CD4-positive, alpha-beta memory T cell (primary cell): ENCODE results near the gene UQCRQ. TPM values are rescaled to one million over a fixed set of nuclear protein-coding genes. Genes with fewer than 3 reads are reported as not detected.

Experiments
- CTCF ChIA-PET: fragments of 350-600 bp; sonication (Branson Sonifier 250); formaldehyde crosslinking; loops from one replicate; lab custom pipeline; 2021; ENCODE audit warnings: inconsistent platforms; ENCODE audit not compliant: partially characterized antibody; lab: Charles Lee
- POLR2A ChIA-PET: fragments of 350-600 bp; sonication (Branson Sonifier 250); formaldehyde crosslinking; loops from one replicate; lab custom pipeline; 2021; ENCODE audit not compliant: partially characterized antibody; lab: Charles Lee
- DNase-seq, 5 donors: peaks; one replicate each; pipeline versions ENCODE4 v3.0.0 to v3.0.0-alpha.2; 2020 to 2022; ENCODE audit warnings: mixed read lengths in 1 of 5
- H3K27ac ChIP-seq: one replicate; pipeline ENCODE4 v1.7.0; 2013; ENCODE audit warnings: low read depth, low read length
- H3K27me3 ChIP-seq: 2 replicates; pipeline ENCODE4 v1.7.0; 2013; ENCODE audit warnings: mild to moderate bottlenecking, low read length, moderate library complexity; ENCODE audit not compliant: insufficient read depth
- H3K36me3 ChIP-seq: 2 replicates; pipeline ENCODE4 v1.7.0; 2013; ENCODE audit warnings: mild to moderate bottlenecking, low read length, moderate library complexity; ENCODE audit not compliant: insufficient read depth
- H3K4me1 ChIP-seq: 2 replicates; pipeline ENCODE4 v1.7.0; 2013; ENCODE audit warnings: mild to moderate bottlenecking, low read length, moderate library complexity; ENCODE audit not compliant: insufficient read depth
- H3K4me3 ChIP-seq, 2 donors: one replicate each; pipeline ENCODE4 v1.7.0; 2013; ENCODE audit warnings: low read length in 2 of 2, mild to moderate bottlenecking in 1 of 2
- H3K9me3 ChIP-seq, 2 donors: one replicate each; pipeline ENCODE4 v1.7.0; 2013; ENCODE audit warnings: low read length in 2 of 2, control low read depth in 1 of 2; ENCODE audit not compliant: control insufficient read depth in 1 of 2
- H3K27ac Mint-ChIP-seq, 7 donors: one replicate each; pipeline ENCODE4 v1.8.0; 2020 to 2021; ENCODE audit warnings: mixed read lengths in 7 of 7, mild to moderate bottlenecking in 6 of 7, inconsistent platforms in 3 of 7, moderate library complexity in 3 of 7
- H3K27me3 Mint-ChIP-seq, 2 donors: one replicate each; pipeline ENCODE4 v1.8.0; 2020 to 2021; ENCODE audit warnings: mixed read lengths in 2 of 2
- H3K36me3 Mint-ChIP-seq, 2 donors: one replicate each; pipeline ENCODE4 v1.8.0; 2020 to 2021; ENCODE audit warnings: mixed read lengths in 2 of 2, inconsistent platforms in 1 of 2, mild to moderate bottlenecking in 1 of 2
- H3K4me1 Mint-ChIP-seq, 4 donors: one replicate each; pipeline ENCODE4 v1.8.0; 2020 to 2021; ENCODE audit warnings: mixed read lengths in 4 of 4, mild to moderate bottlenecking in 1 of 4
- H3K4me3 Mint-ChIP-seq, 8 donors: one replicate each; pipeline ENCODE4 v1.8.0; 2020 to 2021; ENCODE audit warnings: mixed read lengths in 8 of 8, mild to moderate bottlenecking in 7 of 8, moderate library complexity in 6 of 8, inconsistent platforms in 3 of 8
- H3K9me3 Mint-ChIP-seq, 8 donors: one replicate each; pipeline ENCODE4 v1.8.0; 2020 to 2021; ENCODE audit warnings: mixed read lengths in 8 of 8, mild to moderate bottlenecking in 5 of 8, inconsistent platforms in 3 of 8, moderate library complexity in 1 of 8
- intact Hi-C: fragments of 100-400 bp; cut with micrococcal nuclease; formaldehyde crosslinking; loops from one replicate; pipeline ENCODE4 v1.15.1; 2023
- polyA plus RNA-seq, 2 donors: library from polyadenylated mRNA; unstranded; fragments of 300-500 nt; fragmentation: Illumina TruSeq; gene quantifications; one replicate each; pipeline ENCODE4 v1.2.3, GENCODE V29; 2021
- total RNA-seq, 2 experiments: library from RNA; stranded (reverse); gene quantifications; one replicate each; pipeline ENCODE4 v1.2.3, GENCODE V29; 2021

Gene UQCRQ
- total and polyA plus RNA-seq, 4 experiments from 2014 or later: 124 to 536 (median 299) TPM

DNA sequence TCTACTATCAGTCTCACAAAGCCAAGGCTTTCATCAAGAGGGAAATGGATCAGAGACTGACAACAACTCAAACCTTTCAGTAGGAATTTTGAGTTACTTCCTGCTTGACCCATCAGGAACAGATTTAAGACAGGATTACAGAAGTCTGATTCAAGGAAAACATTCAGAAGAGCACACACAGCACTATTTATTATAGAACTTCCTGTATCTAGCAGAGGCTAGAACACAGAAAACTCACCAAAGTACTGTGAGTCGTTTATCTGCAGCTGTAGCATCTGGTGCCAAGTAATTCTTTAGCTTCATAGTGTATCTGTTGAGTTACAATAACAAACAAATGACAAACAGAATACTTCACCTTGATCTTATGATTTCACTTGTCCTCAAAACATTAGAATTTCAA is 20.8 kb downstream of the UQCRQ start:
- Mint-ChIP-seq H3K36me3 (peaks cover 43 to 72% of the 10 kb centered on the region in 2 donors), H3K9me3 (no peaks in the 10 kb centered on the region), H3K4me3 (no peak overlapping the region), H3K4me1 (peaks cover 0 to 3% (median 0%) of the 10 kb centered on the region in 4 donors), H3K27ac (no peak overlapping the region), H3K27me3 (no peaks in the 10 kb centered on the region)
- ChIA-PET POLR2A (interaction anchor here (0.7 kb wide), 1 partner anchor 18 kb away, joined by 3 read pairs; no protein-coding TSS in a partner anchor), CTCF (interaction anchor here (1.1 kb wide), 1 partner anchor 67 kb away, joined by 3 read pairs; no protein-coding TSS in a partner anchor)
- H3K4me3 ChIP-seq: no peak overlapping the region
- H3K36me3 ChIP-seq: peaks cover 39% of the 10 kb centered on the region
- intact Hi-C loops: loop anchor here (10.0 kb wide), 1 partner anchor 362 kb away; no protein-coding TSS in a partner anchor
- H3K27ac ChIP-seq: no peak overlapping the region
- H3K27me3 ChIP-seq: no peaks in the 10 kb centered on the region
- DNase-seq: no peak
- no peaks in the 10 kb centered on the region for H3K4me1 ChIP-seq
- H3K9me3 ChIP-seq: no peaks in the 10 kb centered on the region

DNA sequence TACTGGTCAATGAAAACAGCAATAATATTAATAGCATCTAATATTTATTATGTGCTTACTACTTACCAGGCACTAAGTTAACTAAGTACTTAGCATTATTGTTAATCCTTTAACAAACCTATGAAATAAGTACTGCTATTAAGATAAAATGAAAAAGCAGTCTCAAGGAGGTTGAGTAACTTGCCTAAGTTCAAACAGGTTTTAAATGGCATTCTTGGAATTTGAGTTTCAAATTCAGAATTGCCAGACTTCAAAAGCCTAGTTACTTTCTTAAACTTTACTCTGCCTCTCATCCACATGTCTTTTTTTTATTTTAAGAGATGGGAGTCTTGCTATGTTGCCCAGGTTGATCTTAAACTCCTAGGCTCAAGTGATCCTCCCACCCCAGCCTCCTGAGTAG is 23.1 kb downstream of the UQCRQ start:
- no peak overlapping the region for H3K4me3 Mint-ChIP-seq
- H3K4me3 ChIP-seq: no peak overlapping the region
- DNase-seq: no peak
- H3K36me3 ChIP-seq: peaks cover 58% of the 10 kb centered on the region
- intact Hi-C loops: loop anchor here (10.0 kb wide), 1 partner anchor 365 kb away; no protein-coding TSS in a partner anchor
- ChIA-PET POLR2A (interaction anchor here (1.0 kb wide), 1 partner anchor 10 kb away, joined by 3 read pairs; no protein-coding TSS in a partner anchor), CTCF (no interaction called here)
- H3K4me1 ChIP-seq: no peaks in the 10 kb centered on the region
- peaks cover 49 to 70% of the 10 kb centered on the region in 2 donors for H3K36me3 Mint-ChIP-seq
- no peaks in the 10 kb centered on the region for H3K4me1 Mint-ChIP-seq
- no peak overlapping the region for H3K27ac Mint-ChIP-seq
- no peaks in the 10 kb centered on the region for H3K9me3 Mint-ChIP-seq
- no peaks in the 10 kb centered on the region for H3K9me3 ChIP-seq
- H3K27me3 Mint-ChIP-seq: no peaks in the 10 kb centered on the region
- H3K27me3 ChIP-seq: no peaks in the 10 kb centered on the region
- no peak overlapping the region for H3K27ac ChIP-seq

DNA sequence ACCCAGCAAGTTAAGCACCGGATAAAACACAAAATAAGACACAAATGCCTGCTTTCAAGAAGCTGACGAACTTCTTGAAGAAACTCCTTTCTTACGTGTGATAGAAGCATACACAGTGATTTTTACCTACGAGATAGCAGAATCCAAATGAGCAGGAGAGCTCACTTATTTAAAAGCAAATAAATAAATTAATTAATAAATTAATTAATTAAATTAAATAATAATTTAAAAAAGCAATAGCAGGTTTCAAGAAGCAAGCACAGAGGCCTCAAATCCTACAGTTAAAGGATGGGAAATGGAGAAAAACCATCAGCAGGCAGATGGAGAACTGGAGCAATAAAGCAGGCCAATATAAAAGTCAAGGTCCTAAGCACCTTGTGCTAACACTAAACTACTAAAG is 24.4 kb downstream of the UQCRQ start:
- Histone ChIP-seq H3K27me3 (no peaks in the 10 kb centered on the region), H3K9me3 (no peaks in the 10 kb centered on the region), H3K27ac (no peak overlapping the region), H3K4me3 (no peak overlapping the region), H3K36me3 (peaks cover 71% of the 10 kb centered on the region), H3K4me1 (no peaks in the 10 kb centered on the region)
- no peak for DNase-seq
- intact Hi-C loops: no loop called here
- CTCF ChIA-PET: interaction anchor here (1.1 to 2.8 kb wide), 3 partner anchors 8 to 73 kb away, joined by 3 to 12 read pairs (median 5); partner anchors contain the start of gene SHROOM1
- H3K4me3 Mint-ChIP-seq: no peak overlapping the region
- H3K9me3 Mint-ChIP-seq: no peaks in the 10 kb centered on the region
- POLR2A ChIA-PET: interaction anchor here (1.4 kb wide), 1 partner anchor 25 kb away, joined by 3 read pairs; the partner anchor contains the start of genes GDF9 and UQCRQ
- no peak overlapping the region for H3K27ac Mint-ChIP-seq
- no peaks in the 10 kb centered on the region for H3K27me3 Mint-ChIP-seq
- peaks cover 49 to 73% of the 10 kb centered on the region in 2 donors for H3K36me3 Mint-ChIP-seq
- H3K4me1 Mint-ChIP-seq: peaks cover 0 to 2% (median under 1%) of the 10 kb centered on the region in 4 donors

DNA sequence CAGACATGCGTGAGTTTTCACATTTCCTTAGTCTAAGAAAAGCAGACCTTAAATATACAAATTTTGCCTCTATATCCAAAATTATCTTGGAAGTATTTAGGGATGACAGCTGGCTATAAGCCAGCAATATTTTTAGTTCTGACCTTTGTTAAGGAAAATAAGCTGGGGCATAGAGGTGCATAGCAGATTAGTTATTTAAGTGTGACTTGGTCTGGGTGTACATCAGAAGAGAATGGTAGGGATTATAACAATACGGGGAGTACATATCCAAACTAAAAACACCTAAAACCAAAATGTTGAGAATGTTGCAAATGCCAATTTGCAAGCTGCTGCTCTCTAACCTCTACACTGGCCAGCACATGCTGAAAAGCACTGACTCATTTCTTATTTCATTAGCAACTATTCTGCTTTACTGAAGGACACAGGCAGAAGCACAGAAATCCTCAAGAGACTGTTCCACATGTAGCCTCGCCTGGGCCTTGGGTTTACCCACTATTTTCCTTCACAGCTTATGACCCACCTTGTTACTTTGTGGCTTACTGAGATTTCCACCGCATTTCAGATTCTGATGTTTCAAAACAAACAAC is 29.4 kb downstream of the UQCRQ start:
- H3K36me3 ChIP-seq: peaks cover 63% of the 10 kb centered on the region
- Mint-ChIP-seq H3K4me1 (peaks cover 0 to 2% (median under 1%) of the 10 kb centered on the region in 4 donors), H3K27ac (peak overlapping the region in 4 of 7 donors; percentile 11 to 65 (median 28)), H3K27me3 (no peaks in the 10 kb centered on the region), H3K4me3 (no peak overlapping the region), H3K36me3 (peaks cover 47 to 68% of the 10 kb centered on the region in 2 donors), H3K9me3 (no peaks in the 10 kb centered on the region)
- H3K4me3 ChIP-seq: no peak overlapping the region
- DNase-seq: no peak
- CTCF ChIA-PET: no interaction called here
- no peak overlapping the region for H3K27ac ChIP-seq
- intact Hi-C loops: no loop called here
- H3K4me1 ChIP-seq: no peaks in the 10 kb centered on the region
- no peaks in the 10 kb centered on the region for H3K27me3 ChIP-seq
- POLR2A ChIA-PET: interaction anchor here (0.9 kb wide), 1 partner anchor 29 kb away, joined by 4 read pairs; the partner anchor contains the start of genes GDF9 and UQCRQ
- H3K9me3 ChIP-seq: no peaks in the 10 kb centered on the region

GRCh38 chr5:132896685-132897084 is 30.2 kb downstream of the UQCRQ start:
- peak overlapping the region in 5 of 7 donors; percentile 12 to 65 (median 57) for H3K27ac Mint-ChIP-seq
- H3K9me3 Mint-ChIP-seq: no peaks in the 10 kb centered on the region

GRCh38 chr5:132898094-132898493 is 31.7 kb downstream of the UQCRQ start:
- no peaks in the 10 kb centered on the region for H3K27me3 ChIP-seq
- H3K4me1 ChIP-seq: no peaks in the 10 kb centered on the region
- peaks cover 45% of the 10 kb centered on the region for H3K36me3 ChIP-seq
- peaks cover 0 to 3% (median 2%) of the 10 kb centered on the region in 4 donors for H3K4me1 Mint-ChIP-seq
- H3K36me3 Mint-ChIP-seq: peaks cover 49 to 67% of the 10 kb centered on the region in 2 donors
- no peaks in the 10 kb centered on the region for H3K9me3 Mint-ChIP-seq
- intact Hi-C loops: no loop called here
- CTCF ChIA-PET: interaction anchor here (1.8 kb wide), 1 partner anchor 15 kb away, joined by 4 read pairs; no protein-coding TSS in a partner anchor
- no peaks in the 10 kb centered on the region for H3K9me3 ChIP-seq
- H3K27ac Mint-ChIP-seq: no peak overlapping the region
- H3K27ac ChIP-seq: no peak overlapping the region
- H3K4me3 Mint-ChIP-seq: no peak overlapping the region
- DNase-seq: no peak
- H3K27me3 Mint-ChIP-seq: no peaks in the 10 kb centered on the region
- POLR2A ChIA-PET: no interaction called here
- H3K4me3 ChIP-seq: no peak overlapping the region

More at GRCh38 chr5:132896685-132897084, 30.2 kb downstream of the UQCRQ start:
- H3K4me1 Mint-ChIP-seq: peaks cover 0 to 2% (median under 1%) of the 10 kb centered on the region in 4 donors
- peak overlapping the region in 1 of 8 donors; percentile 59 for H3K4me3 Mint-ChIP-seq
- intact Hi-C loops: no loop called here
- no peak for DNase-seq
- POLR2A ChIA-PET: no interaction called here
- Histone ChIP-seq H3K27me3 (no peaks in the 10 kb centered on the region), H3K4me1 (no peaks in the 10 kb centered on the region), H3K36me3 (peaks cover 59% of the 10 kb centered on the region), H3K9me3 (no peaks in the 10 kb centered on the region), H3K4me3 (no peak overlapping the region), H3K27ac (no peak overlapping the region)
- CTCF ChIA-PET: interaction anchor here (1.8 kb wide), 1 partner anchor 13 kb away, joined by 4 read pairs; no protein-coding TSS in a partner anchor
- no peaks in the 10 kb centered on the region for H3K27me3 Mint-ChIP-seq
- H3K36me3 Mint-ChIP-seq: peaks cover 49 to 73% of the 10 kb centered on the region in 2 donors

DNA sequence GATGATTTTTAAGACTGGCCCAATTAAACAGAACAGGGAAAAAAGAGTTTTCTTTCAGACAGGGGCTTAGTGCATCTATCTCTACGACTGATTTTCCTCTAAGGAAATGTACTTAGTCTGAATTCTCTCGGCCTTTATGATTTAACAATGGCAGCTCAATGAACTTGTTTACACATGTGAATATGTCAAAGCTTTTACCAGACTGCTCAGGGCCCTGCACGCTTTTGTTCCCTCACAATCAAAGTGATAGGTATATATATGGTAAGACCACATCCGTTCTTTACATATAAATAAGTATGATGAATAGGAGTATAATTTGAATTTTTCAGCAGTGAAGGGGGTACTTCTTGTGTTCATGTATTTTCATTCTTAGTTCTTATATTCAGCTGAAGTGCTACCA is 34.6 kb downstream of the UQCRQ start:
- no peak overlapping the region for H3K27ac ChIP-seq
- H3K27me3 ChIP-seq: no peaks in the 10 kb centered on the region
- ChIA-PET CTCF (interaction anchor here (0.5 to 1.9 kb wide), 2 partner anchors 17 to 103 kb away, joined by 3 to 5 read pairs; no protein-coding TSS in a partner anchor), POLR2A (interaction anchor here (1.3 kb wide), 1 partner anchor 151 kb away, joined by 3 read pairs; the partner anchor contains the start of gene HSPA4)
- H3K4me1 ChIP-seq: no peaks in the 10 kb centered on the region
- H3K9me3 ChIP-seq: no peaks in the 10 kb centered on the region
- no peak overlapping the region for H3K4me3 Mint-ChIP-seq
- H3K36me3 ChIP-seq: peaks cover 19% of the 10 kb centered on the region
- intact Hi-C loops: no loop called here
- DNase-seq: no peak
- no peak overlapping the region for H3K4me3 ChIP-seq
- H3K36me3 Mint-ChIP-seq: peaks cover 37 to 59% of the 10 kb centered on the region in 2 donors
- H3K4me1 Mint-ChIP-seq: peaks cover 7 to 21% (median 8%) of the 10 kb centered on the region in 4 donors
- H3K9me3 Mint-ChIP-seq: no peaks in the 10 kb centered on the region
- H3K27ac Mint-ChIP-seq: peak overlapping the region in 1 of 7 donors; percentile 29
- no peaks in the 10 kb centered on the region for H3K27me3 Mint-ChIP-seq
